ENCODE data around the gene CYB5D1. TPM values are rescaled to one million over a fixed set of nuclear protein-coding genes. Genes with fewer than 3 reads are reported as not detected.
A peak's percentile ranks its signal among the peaks of the same experiment; 100 is the strongest.

CYB5D1 gene
- total RNA-seq, 1 donor = 11.2 TPM

GRCh38 chr17:7833795-7834541 is 23.8 kb upstream of the CYB5D1 start, which contains the start of gene KDM6B:
TSS of gene KDM6B (plus strand) at chr17:7834217. CDS start at chr17:7845555, 11,338 bp downstream.
- peak within 1 kb of the TSS; percentile 86 for H3K4me3 ChIP-seq (ENCODE audit: low read depth, low read length)
- no peak for TF ChIP-seq CTCF (IDR thresholded peaks at IDR 0.05; ENCODE audit: insufficient read depth, low read length)

GRCh38 chr17:7834542-7834956 is 23.3 kb upstream of the CYB5D1 start:
- no peak for DNase-seq (ENCODE audit: low read depth)
- H3K4me3 ChIP-seq (ENCODE audit: low read depth, low read length) = peak overlapping the region; percentile 86
- no peak for TF ChIP-seq CTCF (IDR thresholded peaks at IDR 0.05; ENCODE audit: insufficient read depth, low read length)

More at GRCh38 chr17:7833795-7834541, 23.8 kb upstream of the CYB5D1 start, which contains the start of gene KDM6B:
- peak; percentile 86 for DNase-seq (ENCODE audit: low read depth)

- peak; percentile 97 for DNase-seq (ENCODE audit: low read depth)
- H3K4me3 ChIP-seq (ENCODE audit: low read depth, low read length) = peak overlapping the region; percentile 87
- TF ChIP-seq CTCF (IDR thresholded peaks at IDR 0.05; ENCODE audit: insufficient read depth, low read length) = peak; percentile 91
Measured at GRCh38 chr17:7834957-7835813, 22.6 kb upstream of the CYB5D1 start.

GRCh38 chr17:7835814-7836595 is 21.8 kb upstream of the CYB5D1 start:
- H3K4me3 ChIP-seq (ENCODE audit: low read depth, low read length) = peak overlapping the region; percentile 87
- peak; percentile 76 for DNase-seq (ENCODE audit: low read depth)
- no peak for TF ChIP-seq CTCF (IDR thresholded peaks at IDR 0.05; ENCODE audit: insufficient read depth, low read length)

- TF ChIP-seq CTCF (IDR thresholded peaks at IDR 0.05; ENCODE audit: insufficient read depth, low read length) = no peak
- peak overlapping the region; percentile 87 for H3K4me3 ChIP-seq (ENCODE audit: low read depth, low read length)
- DNase-seq (ENCODE audit: low read depth) = peak; percentile 96
Measured at GRCh38 chr17:7836596-7837407, 21.0 kb upstream of the CYB5D1 start.
